ENCODE results near the gene EEF1G. TPM values are rescaled to one million over a fixed set of nuclear protein-coding genes. Genes with fewer than 3 reads are reported as not detected.
A peak's percentile ranks its signal among the peaks of the same experiment; 100 is the strongest.

The EEF1G gene
- total and polyA plus RNA-seq, 2 of the 13 experiments (the other 11 are each of a cell fraction or from before 2014, with no cell fraction given), result 1,787 to 2,144 TPM

DNA sequence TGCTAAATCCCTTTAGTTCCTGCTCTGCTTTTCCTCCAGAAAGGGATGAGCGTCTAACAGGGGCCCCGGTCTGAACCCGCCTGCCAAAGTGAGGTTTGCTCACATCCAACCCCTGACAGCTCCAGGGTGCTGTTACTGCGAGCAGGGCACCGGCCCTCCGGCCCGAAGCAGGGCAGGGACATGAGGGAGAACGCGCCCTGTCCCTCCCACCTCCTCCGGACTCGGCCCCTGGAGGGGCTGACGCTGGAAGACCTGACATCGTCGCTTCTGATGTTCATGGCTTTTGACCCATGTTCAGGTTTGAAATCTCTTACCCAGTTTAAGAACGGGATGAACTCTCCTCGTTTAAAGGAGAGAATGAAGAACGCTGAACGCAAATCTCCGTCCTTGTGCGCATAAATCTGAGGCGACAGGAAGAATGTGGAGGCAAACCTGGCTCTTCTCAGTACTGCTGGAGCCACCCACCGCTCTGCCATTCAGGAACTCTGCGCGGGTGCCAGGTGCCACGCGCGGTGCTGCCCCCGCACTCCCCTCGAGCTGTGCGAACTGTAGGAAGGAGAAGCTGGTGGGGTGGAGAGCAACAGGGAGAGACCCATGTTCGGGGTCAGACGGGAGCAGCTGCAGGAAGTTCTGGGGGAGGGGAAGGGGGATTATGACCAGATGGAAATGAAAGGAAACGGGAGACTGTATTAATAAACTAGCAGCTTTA, 826 bp upstream of the EEF1G start (continued):
- no peak for TF ChIP-seq ETS1 (CRISPR knock-in tag; IDR thresholded peaks at IDR 0.05)
- 0 out of 2 replicates have a peak, but pooled peaks have one; percentile 63 for TF ChIP-seq SETDB1 (CRISPR knock-in tag; IDR thresholded peaks at IDR 0.05; ENCODE audit: borderline replicate concordance)
- no peak for TF ChIP-seq ZNF17 (CRISPR knock-in tag; IDR thresholded peaks at IDR 0.05)
- no peak for TF ChIP-seq MXD4 (CRISPR knock-in tag; IDR thresholded peaks at IDR 0.05)
- peak; percentile 80 for TF ChIP-seq AGO2 (optimal IDR thresholded peaks at IDR 0.05; ENCODE audit: low read depth, low read length)
- TF ChIP-seq HNRNPK (IDR thresholded peaks at IDR 0.05; ENCODE audit: low read depth, low read length, poor library complexity, severe bottlenecking), result no peak
- TF ChIP-seq ZBTB8A (CRISPR knock-in tag; IDR thresholded peaks at IDR 0.05; ENCODE audit: borderline replicate concordance, low read depth), result no peak
- no peak for TF ChIP-seq ZNF367 (CRISPR knock-in tag; IDR thresholded peaks at IDR 0.05; ENCODE audit: borderline replicate concordance)
- TF ChIP-seq ZBTB42 (CRISPR knock-in tag; IDR thresholded peaks at IDR 0.05), result peak; percentile 11; the same call in 1 of the 2 replicates
- no peak for TF ChIP-seq ZBTB14 (CRISPR knock-in tag; IDR thresholded peaks at IDR 0.05)
- peak; percentile 11; the same call in 1 of the 2 replicates for TF ChIP-seq ZNF605 (CRISPR knock-in tag; IDR thresholded peaks at IDR 0.05)
- TF ChIP-seq PRMT3 (CRISPR knock-in tag; IDR thresholded peaks at IDR 0.05; ENCODE audit: borderline replicate concordance, low read depth), result no peak
- TF ChIP-seq GABPA (IDR thresholded peaks at IDR 0.05; ENCODE audit: low read depth, low read length), result no peak
- 0 out of 2 replicates have a peak, but pooled peaks have one; percentile 9 for TF ChIP-seq GABPA (CRISPR knock-in tag; IDR thresholded peaks at IDR 0.05; ENCODE audit: low read depth)
- 0 out of 2 replicates have a peak, but pooled peaks have one; percentile 5 for TF ChIP-seq IRF2 (CRISPR knock-in tag; IDR thresholded peaks at IDR 0.05)
- peak; percentile 76; the same call in 1 of the 2 replicates for TF ChIP-seq ZNF788 (CRISPR knock-in tag; IDR thresholded peaks at IDR 0.05; ENCODE audit: borderline replicate concordance)
- TF ChIP-seq PREB (CRISPR knock-in tag; IDR thresholded peaks at IDR 0.05), result no peak
- 0 out of 2 replicates have a peak, but pooled peaks have one; percentile 11 for TF ChIP-seq ZNF710 (CRISPR knock-in tag; IDR thresholded peaks at IDR 0.05; ENCODE audit: borderline replicate concordance)
- peak; percentile 61; the same call in 1 of the 2 replicates for TF ChIP-seq CSRNP1 (CRISPR knock-in tag; IDR thresholded peaks at IDR 0.05)
- TF ChIP-seq ZNF746 (CRISPR knock-in tag; IDR thresholded peaks at IDR 0.05), result peak; percentile 46; the same call in 1 of the 2 replicates
- TF ChIP-seq HES4 (CRISPR knock-in tag; IDR thresholded peaks at IDR 0.05; ENCODE audit: borderline replicate concordance), result 0 out of 2 replicates have a peak, but pooled peaks have one; percentile 22
- 0 out of 2 replicates have a peak, but pooled peaks have one; percentile 5 for TF ChIP-seq MEIS1 (CRISPR knock-in tag; IDR thresholded peaks at IDR 0.05; ENCODE audit: borderline replicate concordance)

All from HepG2 (cell line).